ENCODE results near the gene LRP1B. TPM values are rescaled to one million over a fixed set of nuclear protein-coding genes. Genes with fewer than 3 reads are reported as not detected.

Gene LRP1B
- total and polyA plus RNA-seq, 2 of the 8 experiments (the other 6 are each of a cell fraction or from before 2014, with no cell fraction given) = 0.03 TPM; not detected in 1

- Histone ChIP-seq H3K23me2 (ENCODE audit: low read depth, low read length) (no peaks in the 10 kb centered on the region), H3K4me2 (ENCODE audit: insufficient read depth in 1 of 2, low read depth in 2 of 2, low read length in 2 of 2) (no peak overlapping the region), H4K91ac (replicated peaks; ENCODE audit: insufficient read length, low read length) (no peak overlapping the region), H3K9ac (replicated peaks in 1 of 4; ENCODE audit: extremely low read depth in 1 of 4, low read depth in 3 of 4, low read length in 3 of 4) (no peak overlapping the region), H3K79me1 (ENCODE audit: low read depth, low read length) (no peaks in the 10 kb centered on the region), H2BK20ac (ENCODE audit: low read length) (no peak overlapping the region), H3K27me3 (replicated peaks in 1 of 4; ENCODE audit: control insufficient read depth in 3 of 4, extremely low read depth in 1 of 4, insufficient read depth in 3 of 4, low read length in 3 of 4) (no peaks in the 10 kb centered on the region), H3K23ac (ENCODE audit: insufficient read length) (no peak overlapping the region), H3K18ac (ENCODE audit: extremely low read depth, low read length) (no peak overlapping the region), H3K36me3 (ENCODE audit: control insufficient read depth in 2 of 4, insufficient read depth in 4 of 4, low read length in 3 of 4) (no peaks in the 10 kb centered on the region), H4K20me1 (replicated peaks in 1 of 2; ENCODE audit: control insufficient read depth in 1 of 2, insufficient read depth in 2 of 2, low read length in 2 of 2) (no peaks in the 10 kb centered on the region), H3K4me1 (replicated peaks in 1 of 4; ENCODE audit: control insufficient read depth in 3 of 4, insufficient read depth in 4 of 4, low read length in 3 of 4) (no peaks in the 10 kb centered on the region), H2AFZ (ENCODE audit: low read length) (no peak overlapping the region), H2AK5ac (ENCODE audit: low read depth, low read length) (no peak overlapping the region), H4K8ac (ENCODE audit: extremely low read depth, insufficient read depth, low read length) (no peak overlapping the region), H3K4me3 (ENCODE audit: extremely low read depth in 1 of 4, insufficient read depth in 2 of 4, low read depth in 3 of 4, low read length in 4 of 4) (no peak overlapping the region), H2BK120ac (replicated peaks; ENCODE audit: low read depth, low read length) (no peak overlapping the region), H4K5ac (ENCODE audit: insufficient read length, low read depth, low read length) (no peak overlapping the region), H3K56ac (replicated peaks; ENCODE audit: insufficient read length, low read depth, low read length) (no peak overlapping the region), H3K9me3 (ENCODE audit: insufficient read depth in 2 of 2, low read depth in 1 of 2, low read length in 1 of 2) (no peaks in the 10 kb centered on the region), H3K79me2 (ENCODE audit: control insufficient read depth in 1 of 2, insufficient read depth in 2 of 2, low read length in 2 of 2) (no peaks in the 10 kb centered on the region), H2BK5ac (ENCODE audit: low read depth, low read length) (no peak overlapping the region), H2BK15ac (ENCODE audit: low read length) (no peak overlapping the region), H3K27ac (ENCODE audit: low read depth, low read length) (no peak overlapping the region), H3K14ac (ENCODE audit: insufficient read length) (no peak overlapping the region), H2BK12ac (ENCODE audit: low read depth, low read length) (no peak overlapping the region), H3K4ac (replicated peaks; ENCODE audit: insufficient read length, low read depth, low read length) (no peak overlapping the region)
- DNase-seq (ENCODE audit: low read depth in 1 of 2, low spot score in 2 of 2) (no peak), FAIRE-seq (no peak)
- no peak for TF ChIP-seq CBX5 (IDR thresholded peaks at IDR 0.05; ENCODE audit: low read depth, low read length)
- TF ChIP-seq SP4 (IDR thresholded peaks at IDR 0.05; ENCODE audit: low read length) = no peak
- no peak for TF ChIP-seq SIRT6 (IDR thresholded peaks at IDR 0.05; ENCODE audit: low read length)
- TF ChIP-seq YY1 (IDR thresholded peaks at IDR 0.05; ENCODE audit: low read depth, low read length) = no peak
- TF ChIP-seq CHD1 (IDR thresholded peaks at IDR 0.05; ENCODE audit: low read depth, low read length) = no peak
- no peak for TF ChIP-seq BRCA1 (IDR thresholded peaks at IDR 0.05; ENCODE audit: low read depth, low read length)
- no peak for TF ChIP-seq POLR2AphosphoS5 (IDR thresholded peaks at IDR 0.05; ENCODE audit: low read depth, low read length)
- no peak for TF ChIP-seq TAF7 (optimal IDR thresholded peaks at IDR 0.05; ENCODE audit: borderline replicate concordance, low read depth, low read length)
- no peak for TF ChIP-seq E2F6 (IDR thresholded peaks at IDR 0.05)
- no peak for TF ChIP-seq BACH1 (IDR thresholded peaks at IDR 0.05; ENCODE audit: low read length)
- TF ChIP-seq ZNF274 (IDR thresholded peaks at IDR 0.05; ENCODE audit: borderline replicate concordance, extremely low read depth, low read length) = no peak
- no peak for TF ChIP-seq NANOG (IDR thresholded peaks at IDR 0.05; ENCODE audit: insufficient read depth, low read depth, low read length, poor library complexity, severe bottlenecking)
- CTCF ChIA-PET (ENCODE audit: partially characterized antibody) = interaction anchor here (0.7 kb wide), 2 partner anchors 232 to 354 kb away, joined by 3 read pairs; no protein-coding TSS in a partner anchor
- WGBS, 2 experiments (ENCODE audit: extremely low coverage in 1 of 2, insufficient coverage in 1 of 2, insufficient read length in 1 of 2, insufficient replicate concordance in 2 of 2, low coverage in 1 of 2, low lambda C conversion rate in 2 of 2, missing lambda C conversion rate in 1 of 2) = 94% methylated on average over 1 of the region's 1 CpG; no CpG with 5 or more reads in 1 of the 2 experiments
- POLR2A ChIA-PET (ENCODE audit: partially characterized antibody) = no interaction called here
Measured at GRCh38 chr2:142174176-142174575, 43.4 kb upstream of the LRP1B start.

Measured in H1 (cell line).